H9 (cell line): Measurements from ENCODE around the gene SWT1. TPM values are rescaled to one million over a fixed set of nuclear protein-coding genes. Genes with fewer than 3 reads are reported as not detected.

Experiments used
- DNase-seq: peaks from one replicate; pipeline ENCODE4 v3.0.0-alpha.2; 2017
- H2AFZ ChIP-seq: one replicate; pipeline ENCODE4 v1.6.1; 2013; ENCODE audit warnings: mild to moderate bottlenecking, low read length, control low read depth, moderate library complexity
- H2AK5ac ChIP-seq: 2 replicates; pipeline ENCODE4 v1.6.1; 2013; ENCODE audit warnings: low read length, control low read depth, mixed read lengths; ENCODE audit not compliant: insufficient read length
- H2BK120ac ChIP-seq: one replicate; pipeline ENCODE4 v1.6.1; 2013; ENCODE audit warnings: low read depth, mild to moderate bottlenecking, low read length, control low read depth, inconsistent platforms; ENCODE audit not compliant: poor library complexity, severe bottlenecking
- H2BK12ac ChIP-seq: 2 replicates; pipeline ENCODE4 v1.6.1; 2013; ENCODE audit warnings: low read length, control low read depth, mixed read lengths, low read depth; ENCODE audit not compliant: insufficient read length
- H2BK15ac ChIP-seq: 2 replicates; pipeline ENCODE4 v1.6.1; 2013; ENCODE audit warnings: low read depth, low read length, control low read depth
- H2BK20ac ChIP-seq: one replicate; pipeline ENCODE4 v1.6.1; 2013; ENCODE audit warnings: low read depth, mild to moderate bottlenecking, low read length, control low read depth, inconsistent platforms; ENCODE audit not compliant: poor library complexity, severe bottlenecking
- H2BK5ac ChIP-seq: 2 replicates; pipeline ENCODE4 v1.6.1; 2013; ENCODE audit warnings: low read length, control low read depth, mixed read lengths; ENCODE audit not compliant: insufficient read length
- H3K14ac ChIP-seq: 2 replicates; pipeline ENCODE4 v1.6.1; 2013; ENCODE audit warnings: low read length, control low read depth; ENCODE audit not compliant: insufficient read depth
- H3K18ac ChIP-seq: 2 replicates; pipeline ENCODE4 v1.6.1; 2013; ENCODE audit warnings: low read depth, mild to moderate bottlenecking, mixed read lengths, low read length, control low read depth; ENCODE audit not compliant: insufficient read length
- H3K23ac ChIP-seq: 2 replicates; pipeline ENCODE4 v1.6.1; 2013; ENCODE audit warnings: low read length, control low read depth, mixed read lengths, low read depth; ENCODE audit not compliant: insufficient read length
- H3K23me2 ChIP-seq: 2 replicates; pipeline ENCODE4 v1.6.1; 2013; ENCODE audit warnings: low read depth, mild to moderate bottlenecking, mixed read lengths, low read length, control low read depth; ENCODE audit not compliant: insufficient read length, poor library complexity, severe bottlenecking
- H3K27ac ChIP-seq: 2 replicates; pipeline ENCODE4 v1.5.1; 2013; ENCODE audit warnings: low read length, control low read depth, mixed read lengths, low read depth; ENCODE audit not compliant: insufficient read length
- H3K27me3 ChIP-seq: 2 replicates; pipeline ENCODE4 v1.6.1; 2013; ENCODE audit warnings: low read length, control low read depth, inconsistent platforms; ENCODE audit not compliant: insufficient read depth
- H3K4ac ChIP-seq: 2 replicates; pipeline ENCODE4 v1.6.1; 2013; ENCODE audit warnings: low read depth, mild to moderate bottlenecking, control low read depth, inconsistent platforms, low read length, moderate library complexity
- H3K4me1 ChIP-seq: 2 replicates; pipeline ENCODE4 v1.6.1; 2013; ENCODE audit warnings: low read length, control low read depth, inconsistent platforms; ENCODE audit not compliant: insufficient read depth
- H3K4me2 ChIP-seq: 2 replicates; pipeline ENCODE4 v1.6.1; 2013; ENCODE audit warnings: low read length, control low read depth, mixed read lengths; ENCODE audit not compliant: insufficient read length, insufficient read depth
- H3K56ac ChIP-seq: 2 replicates; pipeline ENCODE4 v1.6.1; 2013; ENCODE audit warnings: low read depth, mild to moderate bottlenecking, mixed read lengths, low read length, control low read depth; ENCODE audit not compliant: insufficient read length
- H3K79me1 ChIP-seq: 2 replicates; pipeline ENCODE4 v1.6.1; 2013; ENCODE audit warnings: low read depth, mild to moderate bottlenecking, moderate library complexity, low read length, control low read depth, inconsistent platforms; ENCODE audit not compliant: insufficient read depth, poor library complexity, severe bottlenecking
- H3K79me2 ChIP-seq: 2 replicates; pipeline ENCODE4 v1.6.1; 2013; ENCODE audit warnings: low read length, control low read depth, inconsistent platforms; ENCODE audit not compliant: insufficient read depth
- H3K9ac ChIP-seq: 2 replicates; pipeline ENCODE4 v1.6.1; 2013; ENCODE audit warnings: low read length, control low read depth, mixed read lengths; ENCODE audit not compliant: insufficient read length; ENCODE audit errors: extremely low read depth
- H3K9me3 ChIP-seq: one replicate; pipeline ENCODE4 v1.6.1; 2013; ENCODE audit warnings: low read depth, low read length, inconsistent platforms; ENCODE audit not compliant: control insufficient read depth
- H3T11ph ChIP-seq: one replicate; pipeline ENCODE4 v1.6.1; 2013; ENCODE audit warnings: mild to moderate bottlenecking, low read length, control low read depth, inconsistent platforms
- H4K20me1 ChIP-seq: one replicate; pipeline ENCODE4 v1.6.1; 2013; ENCODE audit not compliant: control insufficient read depth, insufficient read length, insufficient read depth
- H4K5ac ChIP-seq: 2 replicates; pipeline ENCODE4 v1.6.1; 2013; ENCODE audit warnings: low read depth, mild to moderate bottlenecking, mixed read lengths, low read length, control low read depth; ENCODE audit not compliant: insufficient read length
- H4K8ac ChIP-seq: replicated peaks from 2 replicates; pipeline ENCODE4 v1.6.1; 2013; ENCODE audit warnings: low read length, control low read depth, mixed read lengths, low read depth; ENCODE audit not compliant: insufficient read length
- H4K91ac ChIP-seq: 2 replicates; pipeline ENCODE4 v1.6.1; 2013; ENCODE audit warnings: low read depth, mild to moderate bottlenecking, moderate library complexity, mixed read lengths, low read length, control low read depth; ENCODE audit not compliant: insufficient read length
- H3K27ac Mint-ChIP-seq, 3 experiments: 2 replicates in 2 of 3; 3 replicates in 1 of 3; pipeline ENCODE4 v1.8.0; 2020 to 2021; ENCODE audit warnings: mixed read lengths in 3 of 3, mild to moderate bottlenecking in 1 of 3, moderate library complexity in 1 of 3
- H3K27me3 Mint-ChIP-seq: 2 replicates; pipeline ENCODE4 v1.8.0; 2021; ENCODE audit warnings: low read depth, mild to moderate bottlenecking, moderate library complexity, mixed read lengths
- H3K36me3 Mint-ChIP-seq, 3 experiments: 2 replicates in 2 of 3; 3 replicates in 1 of 3; pipeline ENCODE4 v1.8.0; 2020 to 2021; ENCODE audit warnings: low read depth in 3 of 3, mixed read lengths in 3 of 3; ENCODE audit not compliant: insufficient read depth in 1 of 3
- H3K4me1 Mint-ChIP-seq, 2 experiments: 2 replicates each; pipeline ENCODE4 v1.8.0; 2020; ENCODE audit warnings: mixed read lengths in 2 of 2
- H3K4me3 Mint-ChIP-seq, 2 experiments: 2 replicates in 1 of 2; 3 replicates in 1 of 2; pipeline ENCODE4 v1.8.0; 2020 to 2021; ENCODE audit warnings: mild to moderate bottlenecking in 2 of 2, mixed read lengths in 2 of 2, moderate library complexity in 1 of 2
- H3K9me3 Mint-ChIP-seq, 2 experiments: 2 replicates in 1 of 2; 3 replicates in 1 of 2; pipeline ENCODE4 v1.8.0; 2020; ENCODE audit warnings: mild to moderate bottlenecking in 2 of 2, mixed read lengths in 2 of 2, moderate library complexity in 1 of 2
- CTCF ChIP-seq: fragments of 200-600 bp; sonication (generic); conservative IDR thresholded peaks from 3 replicates; pipeline ENCODE4 v1.8.0; 2021; ENCODE audit warnings: antibody characterized with exemption, mild to moderate bottlenecking
- WGBS: extraction: QIAGEN DNeasy Blood & Tissue Kit; methylation state at CpG from one replicate; pipeline ENCODE4 v1.1.7; 2013; ENCODE audit warnings: missing lambda C conversion rate, low lambda C conversion rate, mixed read lengths; ENCODE audit not compliant: insufficient read length; ENCODE audit errors: extremely low coverage; 5-methylcytosine and 5-hydroxymethylcytosine counted together
- total RNA-seq: library from RNA; stranded (reverse); gene quantifications from 2 replicates; pipeline ENCODE4 v1.2.1, GENCODE V29; 2021

Gene SWT1
- total RNA-seq, 1 experiment from 2014 or later = 5.2 TPM

GRCh38 chr1:185325413-185325812, 168.4 kb downstream of the SWT1 start:
- Histone ChIP-seq H3K4ac (no peak overlapping the region), H3K27ac (no peak overlapping the region), H3K56ac (no peak overlapping the region), H3K79me2 (no peaks in the 10 kb centered on the region), H3K4me1 (peaks cover 5% of the 10 kb centered on the region; the same call in 1 of the 2 replicates), H4K91ac (no peak overlapping the region), H3K9me3 (no peaks in the 10 kb centered on the region), H3K14ac (no peak overlapping the region), H2BK15ac (no peak overlapping the region), H2BK20ac (no peak overlapping the region), H3K79me1 (no peaks in the 10 kb centered on the region), H2BK5ac (no peak overlapping the region), H3K4me2 (no peak overlapping the region), H3K18ac (no peak overlapping the region), H4K20me1 (no peaks in the 10 kb centered on the region), H2AK5ac (no peak overlapping the region), H4K5ac (no peak overlapping the region), H4K8ac (no peak overlapping the region), H2AFZ (no peak overlapping the region), H3K9ac (no peak overlapping the region), H2BK12ac (no peak overlapping the region), H3K23me2 (no peaks in the 10 kb centered on the region), H3K23ac (no peak overlapping the region), H3K27me3 (no peaks in the 10 kb centered on the region), H2BK120ac (no peak overlapping the region), H3T11ph (no peak overlapping the region)
- Mint-ChIP-seq H3K27me3 (no peaks in the 10 kb centered on the region), H3K9me3 (peaks cover 2 to 6% of the 10 kb centered on the region in 2 experiments; a peak in 4 of 5 replicates), H3K4me1 (peaks cover 8 to 11% of the 10 kb centered on the region in 2 experiments), H3K36me3 (peaks cover 8 to 11% (median 10%) of the 10 kb centered on the region in 3 experiments), H3K4me3 (no peak overlapping the region), H3K27ac (no peak overlapping the region)
- DNase-seq = no peak
- TF ChIP-seq CTCF = no peak
- no CpG with 5 or more reads among the region's 4 CpGs for WGBS
